Psoas muscle (tissue), 8 donors: Measurements from ENCODE around the gene ZNF783. TPM values are rescaled to one million over a fixed set of nuclear protein-coding genes. Genes with fewer than 3 reads are reported as not detected.

Experiments
- ATAC-seq, 4 donors: fragments of 200-7000 bp; cut with Tn5 transposase; one replicate each; pipeline ENCODE4 v1.9.1; 2020; ENCODE audit warnings: moderate library complexity in 3 of 4, mild to moderate bottlenecking in 2 of 4
- DNase-seq, 2 donors: peaks; one replicate each; pipeline ENCODE4 v3.0.0-alpha.2; 2020
- H3K27ac ChIP-seq: fragments of 200-600 bp; one replicate; pipeline ENCODE4 v1.8.0; 2022
- H3K27me3 ChIP-seq, 3 donors: fragments of 200-600 bp in 1 of 3; one replicate each; pipeline versions ENCODE4 v1.6.1 to v1.8.0; 2013 to 2022; ENCODE audit warnings: low read length in 2 of 3, mild to moderate bottlenecking in 2 of 3, moderate library complexity in 1 of 3; ENCODE audit not compliant: insufficient read depth in 3 of 3
- H3K36me3 ChIP-seq, 2 donors: fragments of 200-600 bp in 1 of 2; one replicate each; pipeline versions ENCODE4 v1.6.1 to v1.8.0; 2013 to 2022; ENCODE audit warnings: low read depth in 1 of 2, mild to moderate bottlenecking in 1 of 2, moderate library complexity in 1 of 2; ENCODE audit not compliant: insufficient read depth in 1 of 2
- H3K4me1 ChIP-seq: fragments of 200-600 bp; one replicate; pipeline ENCODE4 v1.8.0; 2022
- H3K4me3 ChIP-seq: fragments of 200-600 bp; one replicate; pipeline ENCODE4 v1.8.0; 2022; ENCODE audit warnings: mild to moderate bottlenecking
- H3K9me3 ChIP-seq: fragments of 200-600 bp; one replicate; pipeline ENCODE4 v1.8.0; 2022
- CTCF ChIP-seq: fragments of 200-600 bp; IDR thresholded peaks from one replicate; pipeline ENCODE4 v1.8.0; 2022; ENCODE audit warnings: antibody characterized with exemption
- WGBS, 3 donors: extraction: QIAGEN DNeasy Blood & Tissue Kit; methylation state at CpG; one replicate each; pipeline versions ENCODE4 v1.1.6 to v1.1.7; 2013; 5-methylcytosine and 5-hydroxymethylcytosine counted together
- intact Hi-C, 2 donors: fragments of 100-400 bp; cut with DNase I; formaldehyde crosslinking; loops; one replicate each; pipeline versions ENCODE4 v1.11.0 to v1.14.2; 2022
- polyA plus RNA-seq, 3 donors: library from polyadenylated mRNA; stranded (reverse); fragments of 200-250 nt; gene quantifications; one replicate each; pipeline ENCODE4 v1.2.3, GENCODE V29; 2013
- total RNA-seq, 4 donors: library from RNA; stranded (reverse); fragmentation: NEBNext Ultra II Directional in 2 of 4; extraction: Animal tissue kit (Norgen Biotek cat#: 25700) in 2 of 4; gene quantifications; one replicate each; pipeline versions ENCODE4 v1.2.1 to v1.2.4, GENCODE V29; 2021 to 2023
- donor health status: healthy with polysubstance abuse.
- donor health status: DM: no; HTN: no; CAD: no; lungs with moderate emphysema.
- donor health status: Bipolar disorder and iron deficiency.
- donor health status: healthy.
- donor health status: DM: yes; HTN: yes; CAD: no.
- donor health status: DM: no; HTN: no; CAD: no.
- donor health status: DM: no; HTN: no; CAD: no.
- donor health status: DM: yes; HTN: yes; CAD: no.

ZNF783 gene
- total and polyA plus RNA-seq, 7 donors = 4.2 to 11.1 (median 6.3) TPM

- no peak for ATAC-seq
- H3K9me3 ChIP-seq = no peaks in the 10 kb centered on the region
- no peak overlapping the region for H3K27ac ChIP-seq
- TF ChIP-seq CTCF = no peak
- DNase-seq = no peak
- H3K4me3 ChIP-seq = no peak overlapping the region
- H3K4me1 ChIP-seq = no peaks in the 10 kb centered on the region
- WGBS, 3 donors = 70 to 76% (median 72%) methylated on average over 16 of the region's 16 CpGs
- H3K36me3 ChIP-seq = peaks cover 0 to 40% of the 10 kb centered on the region in 2 donors
- intact Hi-C loops = no loop called here
- H3K27me3 ChIP-seq = no peaks in the 10 kb centered on the region
Measured at GRCh38 chr7:149291781-149292461, 29.9 kb downstream of the ZNF783 start.

- intact Hi-C loops = no loop called here
- no peak overlapping the region for H3K4me3 ChIP-seq
- peaks cover 0 to 40% of the 10 kb centered on the region in 2 donors for H3K36me3 ChIP-seq
- H3K27ac ChIP-seq = no peak overlapping the region
- 64 to 70% (median 69%) methylated on average over 9 of the region's 9 CpGs for WGBS, 3 donors
- H3K4me1 ChIP-seq = no peaks in the 10 kb centered on the region
- H3K9me3 ChIP-seq = no peaks in the 10 kb centered on the region
- no peak for DNase-seq
- H3K27me3 ChIP-seq = no peaks in the 10 kb centered on the region
- ATAC-seq = no peak
- no peak for TF ChIP-seq CTCF
Measured at GRCh38 chr7:149292462-149292823, 30.4 kb downstream of the ZNF783 start.

- H3K9me3 ChIP-seq = no peaks in the 10 kb centered on the region
- H3K4me3 ChIP-seq = no peak overlapping the region
- peaks cover 0 to 34% of the 10 kb centered on the region in 2 donors for H3K36me3 ChIP-seq
- no peaks in the 10 kb centered on the region for H3K27me3 ChIP-seq
- ATAC-seq (no peak), DNase-seq (no peak)
- no peak for TF ChIP-seq CTCF
- no peaks in the 10 kb centered on the region for H3K4me1 ChIP-seq
- no peak overlapping the region for H3K27ac ChIP-seq
- intact Hi-C loops = no loop called here
- WGBS, 3 donors = 93 to 96% (median 94%) methylated on average over 9 of the region's 9 CpGs
Measured at GRCh38 chr7:149293338-149293737, 31.3 kb downstream of the ZNF783 start.

GRCh38 chr7:149293946-149294633 is 32.1 kb downstream of the ZNF783 start:
- peaks cover 0 to 30% of the 10 kb centered on the region in 2 donors for H3K36me3 ChIP-seq
- no peak overlapping the region for H3K27ac ChIP-seq
- H3K4me3 ChIP-seq = no peak overlapping the region
- 93 to 97% (median 95%) methylated on average over 13 to 15 of the region's 15 CpGs for WGBS, 3 donors
- H3K4me1 ChIP-seq = no peaks in the 10 kb centered on the region
- ATAC-seq = no peak
- intact Hi-C loops = no loop called here
- H3K9me3 ChIP-seq = no peaks in the 10 kb centered on the region
- DNase-seq = no peak
- no peaks in the 10 kb centered on the region for H3K27me3 ChIP-seq
- no peak for TF ChIP-seq CTCF
